HL-60/S4 treated with retinoic acid at 250 ng/mL for 4 days and 3 days (cell line): Measurements from ENCODE around the gene TMIGD1.
"Not testable (repeated sequence)": the region's sequence is repeated elsewhere in the genome, so short reads cannot be mapped to it uniquely, and the experiment has no call there.

ENCODE experiments used
- in situ Hi-C: fragments of 300-500 bp; cut with MboI; formaldehyde crosslinking; loops from 2 replicates; pipeline ENCODE4 v1.7.0; 2022; ENCODE audit warnings: low sequenced_read_pairs

The TMIGD1 gene

GRCh38 chr17:30360086-30360808, 26.4 kb upstream of the TMIGD1 start:
- in situ Hi-C loops: no loop called here

- in situ Hi-C loops: no loop called here
Observed at GRCh38 chr17:30358055-30358760, 24.4 kb upstream of the TMIGD1 start.

GRCh38 chr17:30357476-30357875, 23.6 kb upstream of the TMIGD1 start:
- in situ Hi-C loops: no loop called here

- in situ Hi-C loops: no loop called here
Observed at GRCh38 chr17:30354701-30355100, 20.8 kb upstream of the TMIGD1 start.

- in situ Hi-C loops: no loop called here
Observed at GRCh38 chr17:30352240-30352814, 18.5 kb upstream of the TMIGD1 start.

GRCh38 chr17:30351735-30352134, 17.9 kb upstream of the TMIGD1 start:
- in situ Hi-C loops: no loop called here

- in situ Hi-C loops: not testable (repeated sequence)
Observed at GRCh38 chr17:30351263-30351662, 17.4 kb upstream of the TMIGD1 start.

- in situ Hi-C loops: loop anchor here (10.0 to 25.0 kb wide), 2 partner anchors 224 to 363 kb away; no protein-coding TSS in a partner anchor
Observed at GRCh38 chr17:30349252-30349651, 15.4 kb upstream of the TMIGD1 start.

GRCh38 chr17:30347488-30347887, 13.6 kb upstream of the TMIGD1 start:
- in situ Hi-C loops: loop anchor here (10.0 to 25.0 kb wide), 2 partner anchors 223 to 365 kb away; no protein-coding TSS in a partner anchor

GRCh38 chr17:30346221-30346795, 12.5 kb upstream of the TMIGD1 start:
- in situ Hi-C loops: loop anchor here (10.0 to 25.0 kb wide), 2 partner anchors 222 to 366 kb away; no protein-coding TSS in a partner anchor

GRCh38 chr17:30345527-30346075, 11.7 kb upstream of the TMIGD1 start:
- in situ Hi-C loops: loop anchor here (10.0 to 25.0 kb wide), 2 partner anchors 221 to 367 kb away; no protein-coding TSS in a partner anchor

GRCh38 chr17:30345089-30345433, 11.2 kb upstream of the TMIGD1 start:
- in situ Hi-C loops: loop anchor here (10.0 to 25.0 kb wide), 2 partner anchors 220 to 367 kb away; no protein-coding TSS in a partner anchor

- in situ Hi-C loops: loop anchor here (10.0 to 25.0 kb wide), 2 partner anchors 220 to 368 kb away; no protein-coding TSS in a partner anchor
Observed at GRCh38 chr17:30344283-30345088, 10.6 kb upstream of the TMIGD1 start.

GRCh38 chr17:30343796-30344195, 9.9 kb upstream of the TMIGD1 start:
- in situ Hi-C loops: loop anchor here (10.0 to 25.0 kb wide), 2 partner anchors 219 to 369 kb away; no protein-coding TSS in a partner anchor

GRCh38 chr17:30343244-30343643, 9.4 kb upstream of the TMIGD1 start:
- in situ Hi-C loops: loop anchor here (10.0 to 25.0 kb wide), 2 partner anchors 218 to 369 kb away; no protein-coding TSS in a partner anchor

- in situ Hi-C loops: loop anchor here (10.0 to 25.0 kb wide), 2 partner anchors 217 to 371 kb away; no protein-coding TSS in a partner anchor
Observed at GRCh38 chr17:30341703-30342249, 7.9 kb upstream of the TMIGD1 start.

- in situ Hi-C loops: loop anchor here (10.0 to 25.0 kb wide), 2 partner anchors 216 to 371 kb away; no protein-coding TSS in a partner anchor
Observed at GRCh38 chr17:30340801-30341356, 7.0 kb upstream of the TMIGD1 start.

- in situ Hi-C loops: loop anchor here (25.0 kb wide), 1 partner anchor 373 kb away; no protein-coding TSS in a partner anchor
Observed at GRCh38 chr17:30339086-30339485, 5.2 kb upstream of the TMIGD1 start.
